SIG-M5 (cell line): ENCODE data around the gene CGAS.
"Not testable (repeated sequence)": the region's sequence is repeated elsewhere in the genome, so short reads cannot be mapped to it uniquely, and the experiment has no call there.

Experiments used
- DNase-seq: peaks from one replicate; lab custom pipeline; 2025; lab: John Stamatoyannopoulos, UW

Gene CGAS

DNA sequence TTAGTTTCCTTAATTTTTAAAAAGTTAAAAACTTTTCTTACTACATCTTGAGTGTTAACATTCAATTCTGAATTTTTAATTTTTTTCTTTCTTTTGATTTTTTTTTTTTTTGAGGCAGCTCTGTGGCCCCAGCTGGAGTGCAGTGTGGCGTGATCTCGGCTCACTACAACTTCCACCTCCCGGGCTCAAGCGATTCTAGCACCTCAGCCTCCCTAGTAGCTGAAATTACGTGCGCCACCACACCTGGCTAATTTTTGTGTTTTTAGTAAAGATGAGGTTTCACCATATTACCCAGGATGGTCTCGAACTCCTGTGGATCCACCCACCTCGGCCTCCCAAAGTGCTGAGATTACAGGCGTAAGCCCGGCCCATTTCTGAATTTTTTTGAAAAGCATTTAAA is 56.2 kb downstream of the CGAS start:
- DNase-seq, result no peak

DNA sequence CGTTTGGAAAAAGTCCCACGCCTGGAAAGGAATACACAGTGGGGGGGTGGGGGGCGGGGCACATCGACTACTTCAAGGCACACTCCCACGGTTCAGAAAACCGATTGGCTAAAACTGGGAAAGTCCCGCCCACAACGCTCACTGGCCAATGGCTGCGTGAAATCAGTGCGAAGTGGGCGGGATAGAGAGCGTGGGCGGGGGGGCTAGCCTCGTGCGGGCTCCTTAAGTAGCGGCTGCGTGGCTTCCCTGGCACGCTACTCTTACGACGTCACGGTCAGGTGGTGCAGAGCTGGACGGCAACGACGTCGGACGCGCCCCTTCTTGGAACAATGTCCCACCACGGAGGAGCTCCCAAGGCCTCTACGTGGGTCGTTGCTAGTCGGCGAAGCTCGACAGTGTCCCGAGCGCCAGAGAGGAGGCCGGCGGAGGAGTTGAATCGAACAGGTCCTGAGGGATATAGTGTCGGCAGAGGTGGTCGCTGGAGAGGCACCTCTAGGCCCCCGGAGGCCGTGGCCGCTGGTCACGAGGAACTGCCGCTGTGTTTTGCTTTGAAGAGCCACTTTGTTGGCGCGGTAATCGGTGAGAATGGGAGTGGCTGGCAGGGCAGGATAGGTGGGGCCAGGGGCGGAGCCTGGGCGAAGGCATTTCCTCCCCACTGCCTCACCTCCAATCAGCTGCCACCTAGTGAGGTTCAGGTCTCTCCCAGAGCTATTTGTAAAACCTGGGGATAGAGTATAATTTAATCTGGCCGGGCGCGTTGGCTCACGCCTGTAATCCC is 57.3 kb downstream of the CGAS start, which contains the start of gene DDX43:
DDX43 (plus strand) TSS at position 252 of the 778 bp plus-strand sequence; CDS start at position 330, 78 bp downstream.
- no peak for DNase-seq

DNA sequence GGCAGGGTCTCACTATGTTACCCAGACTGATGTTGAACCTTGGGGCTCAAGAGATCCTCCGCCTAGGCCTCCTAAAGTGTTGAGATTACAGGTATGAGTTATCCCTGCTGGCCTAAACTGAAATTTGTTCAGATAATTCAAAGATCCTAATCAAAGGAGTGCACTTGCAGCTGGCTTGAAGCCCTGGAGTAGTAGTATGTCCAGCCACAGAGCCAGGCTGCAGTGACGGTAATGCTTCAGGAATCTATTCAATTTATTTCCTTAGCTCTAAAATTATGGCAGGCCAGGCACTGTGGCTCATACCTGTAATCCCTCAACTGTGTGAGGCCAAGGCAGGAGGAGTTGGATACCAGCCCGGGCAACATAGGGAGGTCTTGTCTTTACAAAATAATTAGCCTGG is 58.8 kb downstream of the CGAS start:
- DNase-seq, result no peak

DNA sequence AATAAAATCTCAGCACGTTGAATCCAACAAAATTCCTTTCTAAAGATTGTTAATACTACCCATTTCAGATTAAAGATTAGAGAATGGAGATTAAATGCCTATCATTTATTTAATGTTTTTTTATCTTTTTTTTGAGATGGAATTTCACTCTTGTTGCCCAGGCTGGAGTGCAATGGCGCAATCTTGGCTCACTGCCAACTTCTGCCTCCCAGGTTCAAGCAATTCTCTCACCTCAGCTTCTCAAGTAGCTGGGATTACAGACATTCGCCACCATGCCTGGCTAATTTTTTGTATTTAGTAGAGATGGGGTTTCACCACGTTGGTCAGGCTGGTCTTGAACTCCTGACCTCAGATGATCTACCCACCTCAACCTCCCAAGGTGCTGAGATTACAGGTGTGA is 59.9 kb downstream of the CGAS start:
- DNase-seq, result not testable (repeated sequence)

DNA sequence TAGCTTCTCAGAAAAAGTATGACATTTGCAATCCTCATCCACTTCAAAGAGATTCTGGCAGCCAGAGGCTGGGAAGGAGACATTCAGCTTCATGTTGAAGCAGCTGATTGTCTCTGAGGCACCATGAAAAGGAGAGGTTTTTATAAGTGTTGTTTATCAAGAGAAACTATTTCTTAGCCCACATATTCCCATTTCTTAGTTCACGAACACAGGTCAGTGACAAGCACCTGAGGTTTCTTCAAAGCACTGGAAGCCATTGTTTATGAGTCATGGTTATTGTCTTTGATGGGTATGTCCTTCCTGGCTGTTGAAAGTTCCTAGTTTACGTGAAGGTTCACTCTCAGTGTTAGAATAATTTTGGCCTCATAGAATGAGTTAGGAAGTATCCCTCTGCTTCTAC is 60.4 kb downstream of the CGAS start:
- DNase-seq, result no peak

DNA sequence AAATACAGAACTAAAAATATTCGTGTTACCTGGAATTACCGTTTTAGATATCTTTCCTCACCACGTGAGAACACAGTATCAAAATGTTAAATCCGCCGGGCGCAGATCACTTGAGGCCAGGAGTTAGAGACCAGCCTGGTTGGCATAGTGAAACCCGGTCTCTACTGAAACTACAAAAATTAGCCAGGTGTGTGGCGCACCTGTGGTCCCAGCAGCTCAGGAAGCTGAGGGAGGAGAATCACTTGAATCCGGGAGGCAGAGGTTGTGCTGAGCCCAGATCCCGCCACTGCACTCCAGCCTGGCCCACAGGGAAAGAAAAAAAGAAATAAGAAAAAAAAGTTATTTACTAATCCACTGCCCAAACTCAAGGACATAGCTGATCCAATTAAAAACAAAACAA is 62.2 kb downstream of the CGAS start:
- DNase-seq, result no peak

DNA sequence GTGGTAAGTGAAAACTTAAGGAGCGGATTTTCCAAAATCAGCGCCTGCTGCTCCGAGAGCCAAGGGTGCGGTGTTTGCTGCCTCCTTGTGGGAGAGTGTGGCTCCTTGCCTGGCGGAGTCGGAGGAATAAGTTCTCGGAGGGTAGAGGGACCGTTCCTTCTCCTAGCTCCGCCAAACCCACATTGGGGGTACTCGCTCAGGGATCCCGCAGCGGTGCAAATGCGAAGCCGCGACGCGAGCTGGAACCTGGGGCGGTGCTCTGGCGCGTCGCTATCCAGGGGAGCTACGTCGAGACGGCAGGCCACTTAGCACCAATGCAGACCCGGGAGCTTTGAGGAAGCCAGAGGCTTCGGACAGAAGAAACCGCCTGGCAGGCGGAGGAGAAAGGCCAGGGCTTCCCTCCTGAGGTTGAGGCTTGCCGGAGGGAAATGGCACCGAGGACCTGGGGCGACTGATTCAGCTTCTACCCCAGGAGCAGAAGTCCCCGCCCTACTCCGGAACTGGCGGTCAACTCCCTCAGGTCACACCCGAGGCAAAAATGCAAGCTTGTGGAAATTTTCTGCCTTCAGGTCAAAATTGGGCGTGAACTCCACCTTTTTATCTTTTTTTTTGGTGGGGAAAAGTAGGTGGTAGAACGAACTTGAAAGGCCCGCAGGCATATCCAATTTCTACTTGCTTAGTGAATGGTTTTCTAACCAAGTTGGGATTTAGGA is 63.1 kb downstream of the CGAS start:
- DNase-seq, result no peak

DNA sequence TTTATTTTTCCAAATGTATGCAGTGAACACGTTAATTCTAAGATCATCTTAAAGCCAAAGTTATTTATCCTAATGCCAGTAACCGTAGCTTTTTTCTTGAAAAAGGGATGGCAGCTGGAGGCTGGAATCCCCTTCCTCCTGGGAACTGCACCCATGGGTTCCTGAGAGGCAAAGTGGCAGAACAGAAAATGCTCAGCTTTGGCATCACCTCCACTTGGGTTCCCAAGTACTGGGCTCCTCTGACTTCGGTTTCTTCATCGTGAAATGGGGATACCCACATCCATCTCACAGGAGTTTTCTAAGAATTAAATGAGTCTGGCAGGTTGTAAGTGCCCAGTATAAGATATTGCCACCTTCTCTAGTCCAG is 63.7 kb downstream of the CGAS start:
- no peak for DNase-seq

DNA sequence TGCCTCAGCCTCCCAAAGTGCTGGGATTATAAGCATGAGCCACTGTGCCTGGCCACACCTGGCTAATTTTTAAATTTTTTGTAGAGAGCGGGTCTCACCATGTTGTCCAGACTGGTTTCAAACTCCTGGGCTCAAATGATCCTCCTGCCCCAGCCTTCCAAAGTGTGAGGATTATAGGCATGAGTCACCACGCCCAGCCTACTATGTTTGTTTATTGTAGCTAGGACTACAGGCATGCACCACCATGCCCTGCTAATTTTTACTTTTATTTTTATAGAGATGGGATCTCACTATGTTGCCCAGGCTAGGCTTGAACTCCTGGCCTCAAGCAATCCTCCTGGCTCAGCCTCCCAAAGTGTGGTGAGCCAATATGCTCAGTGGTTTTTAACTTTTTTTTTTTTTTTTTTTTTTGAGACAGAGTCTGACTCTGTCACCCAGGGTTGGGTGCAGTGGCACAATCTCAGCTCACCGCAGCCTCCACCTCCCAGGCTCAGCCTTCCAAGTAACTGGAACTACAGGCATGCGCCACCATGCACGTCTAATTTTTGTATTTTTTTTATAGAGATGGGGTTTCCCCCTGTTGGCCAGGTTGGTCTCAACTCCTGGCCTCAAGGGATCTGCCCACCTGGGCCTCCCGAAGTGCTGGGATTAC is 69.5 kb downstream of the CGAS start:
- no peak for DNase-seq

DNA sequence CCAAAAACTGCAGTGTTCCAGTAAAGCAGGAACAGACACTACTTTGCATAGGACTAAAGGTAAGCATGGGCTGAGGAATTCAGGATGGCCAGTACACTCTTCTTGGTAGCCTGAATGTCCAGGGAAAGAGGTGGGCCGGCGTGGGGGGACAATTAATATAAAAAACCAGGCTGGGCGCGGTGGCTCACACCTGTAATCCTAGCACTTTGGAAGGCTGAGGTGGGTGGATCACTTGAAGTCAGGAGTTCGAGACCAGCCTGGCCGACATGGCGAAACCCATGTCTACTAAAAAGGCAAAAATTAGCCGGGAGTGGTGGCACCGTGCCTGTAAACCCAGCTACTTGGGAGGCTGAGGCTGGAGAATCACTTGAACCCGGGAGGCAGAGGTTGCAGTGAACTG is 70.6 kb downstream of the CGAS start:
- not testable (repeated sequence) for DNase-seq

DNA sequence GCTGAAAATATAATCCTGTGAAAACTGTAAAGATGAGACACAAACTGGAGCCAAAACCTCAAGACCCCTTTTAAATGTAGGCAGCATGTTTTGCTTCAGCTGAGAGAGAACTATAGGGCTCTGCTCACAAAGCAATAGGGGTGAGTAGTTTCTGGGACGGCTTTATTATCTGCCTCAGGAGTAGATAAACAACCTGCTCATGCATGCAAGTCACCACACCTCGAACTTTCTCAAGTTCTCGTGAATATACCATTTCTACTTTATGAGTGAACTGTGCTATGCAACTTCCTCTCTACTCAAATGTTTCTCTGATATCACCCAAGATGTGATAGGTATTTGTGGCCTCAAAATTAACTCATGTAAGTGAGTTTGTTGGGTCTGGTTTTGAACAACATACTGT is 74.9 kb downstream of the CGAS start:
- no peak for DNase-seq

DNA sequence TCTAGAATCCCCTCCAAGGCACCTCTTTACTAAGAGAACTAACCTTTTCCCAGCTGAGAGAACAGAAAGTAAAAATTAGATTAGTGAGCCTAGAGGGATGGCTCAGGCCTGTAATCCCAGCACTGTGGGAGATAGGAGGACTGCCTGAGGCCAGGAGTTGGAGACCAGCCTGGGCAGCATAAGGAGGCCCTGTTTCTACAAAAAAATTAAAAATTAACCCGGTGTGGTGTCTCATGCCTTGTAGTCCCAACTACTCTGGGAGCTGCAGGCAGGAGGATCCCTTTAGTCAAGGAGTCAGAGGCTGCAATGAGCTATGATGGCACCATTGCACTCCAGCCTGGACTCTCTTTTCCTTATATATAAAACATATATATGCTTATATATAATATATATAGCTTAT is 76.9 kb downstream of the CGAS start:
- no peak for DNase-seq
